HG03135 (cell line): ENCODE measurements around the gene MINDY1.

Experiments
- ATAC-seq: cut with Tn5 transposase; IDR thresholded peaks from one replicate; pipeline ENCODE4 v1.9.1; 2021; ENCODE audit warnings: mild to moderate bottlenecking, moderate library complexity; ENCODE audit not compliant: unreplicated experiment

Gene MINDY1

DNA sequence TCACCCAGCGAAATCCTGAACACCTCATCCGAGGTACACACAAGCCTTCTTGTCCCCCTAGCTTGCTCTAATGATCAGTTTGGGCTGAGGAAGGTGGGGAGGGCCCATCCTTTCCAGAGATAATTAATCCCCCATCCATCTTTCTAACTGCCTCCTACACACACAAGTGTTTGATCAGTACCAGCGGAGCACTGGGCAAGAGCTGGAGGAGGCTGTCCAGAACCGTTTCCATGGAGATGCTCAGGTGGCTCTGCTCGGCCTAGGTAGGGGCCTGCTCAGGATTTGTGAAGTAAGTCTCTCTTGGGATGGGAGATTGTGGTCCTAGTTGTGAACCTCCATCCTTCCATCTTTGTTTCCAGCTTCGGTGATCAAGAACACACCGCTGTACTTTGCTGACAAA lies 18.8 kb downstream of the MINDY1 start:
- ATAC-seq = no peak

DNA sequence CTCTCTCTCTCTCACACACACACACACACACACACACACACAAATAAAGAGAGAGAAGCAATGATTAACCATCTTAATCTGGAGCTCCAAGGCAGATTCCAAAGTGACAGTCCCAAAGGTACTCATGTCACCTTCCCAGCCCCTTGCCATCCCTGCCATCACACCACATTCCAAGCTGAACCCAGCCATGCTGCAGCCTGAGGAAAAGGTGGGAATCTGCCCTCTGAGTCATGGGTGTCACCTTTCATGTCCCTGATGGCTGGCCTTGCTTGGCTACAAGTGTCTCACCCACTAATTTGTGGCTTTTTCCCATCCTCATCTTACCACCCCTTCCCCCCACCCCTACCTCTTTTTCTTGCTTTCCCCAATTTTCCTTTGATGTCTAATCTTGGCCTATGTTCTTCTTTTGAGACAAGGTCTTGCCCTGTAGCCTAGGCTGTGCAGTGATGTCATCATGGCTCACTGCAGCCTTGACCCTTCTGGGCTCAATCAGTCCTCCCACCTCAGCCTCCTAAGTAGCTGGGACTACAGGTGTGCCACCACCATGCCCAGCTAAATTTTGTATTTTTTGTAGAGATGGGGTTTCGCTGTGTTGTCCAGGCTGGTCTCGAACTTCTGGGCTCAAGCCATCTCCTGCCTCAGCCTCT lies 21.4 kb downstream of the MINDY1 start:
- no peak for ATAC-seq

DNA sequence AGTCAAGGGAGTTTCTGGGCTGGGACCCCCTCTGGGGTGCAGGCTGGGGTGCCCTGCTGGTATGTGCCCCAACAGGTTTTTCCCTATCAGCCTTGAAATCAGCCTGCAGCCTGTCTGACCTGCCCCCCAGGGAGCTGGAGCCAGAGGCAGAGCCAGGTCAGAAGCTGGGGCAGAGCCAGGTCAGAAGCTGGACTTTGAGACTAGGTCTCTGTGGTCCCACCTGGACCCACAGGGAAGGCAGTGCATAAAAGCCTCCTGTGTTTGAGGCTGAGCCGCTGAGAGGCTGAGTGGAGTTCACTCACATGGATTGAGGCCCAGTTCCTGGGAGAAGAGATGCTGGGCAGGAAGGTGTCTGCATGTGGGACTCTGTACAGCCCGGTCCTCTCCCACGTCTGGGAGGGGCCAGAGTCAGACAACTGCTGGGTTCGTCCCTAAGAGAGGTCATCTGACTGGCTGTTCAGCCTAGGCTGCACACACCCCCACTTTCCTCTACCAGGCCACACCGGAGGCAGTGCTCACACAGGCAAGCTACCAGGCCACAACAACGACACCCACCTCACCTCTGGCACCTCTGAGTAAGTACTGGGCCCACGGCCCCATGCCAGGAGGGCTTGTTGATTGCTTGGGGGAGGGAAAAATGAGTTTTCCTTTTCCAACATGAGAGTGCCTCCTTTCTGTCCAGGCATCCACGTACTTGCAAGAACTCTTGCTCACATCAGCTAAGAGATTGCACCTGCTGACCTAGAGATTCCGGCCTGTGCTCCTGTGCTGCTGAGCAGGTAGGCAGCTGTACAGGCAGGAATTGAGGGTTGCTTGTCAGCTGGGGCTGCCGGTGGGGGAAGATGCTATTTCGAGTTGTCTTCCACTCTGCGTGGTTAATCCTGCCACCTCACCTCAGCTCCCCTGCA lies 24.6 kb downstream of the MINDY1 start, which contains the start of gene ANXA9:
ANXA9 (plus strand) TSS at position 488 of the 908 bp plus-strand sequence. CDS start 814 bp downstream, outside the sequence.
- no peak for ATAC-seq

DNA sequence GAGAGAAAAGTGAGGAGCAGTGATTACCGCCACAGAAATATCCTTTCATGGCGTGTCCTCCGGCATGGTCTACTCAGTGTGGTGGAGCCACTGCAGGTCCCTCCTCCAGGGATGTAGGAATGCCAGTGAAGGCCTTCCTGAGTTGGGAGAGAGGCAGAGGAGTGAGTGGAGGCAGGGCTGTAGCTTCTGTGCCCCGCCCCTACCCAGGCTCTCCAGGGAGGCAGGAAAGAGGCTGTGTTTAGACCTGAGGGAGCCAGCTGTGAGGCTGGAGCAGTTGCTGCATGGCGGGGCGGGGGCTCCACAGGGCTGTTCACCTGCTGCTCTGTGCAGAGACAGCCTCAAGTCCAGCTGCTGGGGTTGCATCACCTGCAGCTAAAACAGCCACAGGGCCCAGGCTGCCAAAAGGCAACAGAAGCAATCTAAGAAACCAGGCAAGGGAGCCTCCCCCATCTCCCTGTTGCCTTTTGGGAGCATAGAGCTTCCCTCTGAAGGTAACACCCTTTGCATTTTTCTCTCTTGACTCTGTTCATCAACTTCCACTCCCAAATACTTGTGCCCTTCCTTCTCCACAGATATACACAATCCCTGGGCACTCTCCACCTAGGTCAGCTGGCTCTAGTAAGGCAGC lies 25.4 kb downstream of the MINDY1 start:
- no peak for ATAC-seq

DNA sequence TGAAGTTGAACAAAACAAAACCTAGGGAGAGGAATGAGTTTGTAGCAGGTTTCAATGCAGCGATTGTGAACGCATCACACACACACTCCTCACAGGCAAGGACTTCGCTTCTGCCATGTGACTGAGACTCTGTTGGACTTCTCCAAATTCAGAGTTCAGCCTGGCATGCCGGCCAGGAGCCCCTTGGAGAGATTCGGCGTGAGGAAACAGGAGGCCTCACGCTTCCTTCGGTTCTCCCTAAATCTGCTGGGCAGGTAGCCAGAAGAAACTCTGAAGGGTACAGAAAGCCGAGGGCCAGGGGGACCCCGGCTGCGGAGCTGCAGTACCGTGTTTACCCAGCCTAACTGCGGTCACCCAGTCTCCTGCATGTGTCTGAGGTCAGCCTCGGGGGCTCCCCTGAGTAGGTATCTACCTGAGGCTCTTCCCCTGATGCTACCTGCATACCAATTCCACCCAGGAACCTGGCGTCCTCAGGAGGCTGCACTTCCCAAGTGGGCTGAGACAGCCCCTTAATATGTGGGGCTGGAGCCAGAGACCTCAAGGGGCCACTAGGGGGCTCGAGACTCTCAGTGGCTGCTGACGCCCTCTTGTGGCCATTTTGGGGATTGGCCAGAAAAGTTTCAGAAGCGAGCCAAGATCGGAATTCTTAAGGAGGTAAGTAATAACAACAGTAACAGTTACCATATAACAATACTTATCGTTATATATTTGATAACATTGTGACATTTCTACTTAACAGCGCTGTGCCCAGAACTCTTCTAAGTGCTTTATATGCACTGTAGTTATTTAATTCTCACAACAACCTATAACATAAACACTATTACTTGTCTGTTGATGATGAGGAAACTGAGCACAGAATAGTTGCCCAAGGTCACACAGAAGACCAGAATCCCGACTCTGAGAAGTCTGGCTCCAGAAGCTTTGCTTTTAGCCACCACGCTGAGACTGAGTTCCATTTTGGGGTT lies 27.3 kb downstream of the MINDY1 start:
- peak; percentile 53 for ATAC-seq

DNA sequence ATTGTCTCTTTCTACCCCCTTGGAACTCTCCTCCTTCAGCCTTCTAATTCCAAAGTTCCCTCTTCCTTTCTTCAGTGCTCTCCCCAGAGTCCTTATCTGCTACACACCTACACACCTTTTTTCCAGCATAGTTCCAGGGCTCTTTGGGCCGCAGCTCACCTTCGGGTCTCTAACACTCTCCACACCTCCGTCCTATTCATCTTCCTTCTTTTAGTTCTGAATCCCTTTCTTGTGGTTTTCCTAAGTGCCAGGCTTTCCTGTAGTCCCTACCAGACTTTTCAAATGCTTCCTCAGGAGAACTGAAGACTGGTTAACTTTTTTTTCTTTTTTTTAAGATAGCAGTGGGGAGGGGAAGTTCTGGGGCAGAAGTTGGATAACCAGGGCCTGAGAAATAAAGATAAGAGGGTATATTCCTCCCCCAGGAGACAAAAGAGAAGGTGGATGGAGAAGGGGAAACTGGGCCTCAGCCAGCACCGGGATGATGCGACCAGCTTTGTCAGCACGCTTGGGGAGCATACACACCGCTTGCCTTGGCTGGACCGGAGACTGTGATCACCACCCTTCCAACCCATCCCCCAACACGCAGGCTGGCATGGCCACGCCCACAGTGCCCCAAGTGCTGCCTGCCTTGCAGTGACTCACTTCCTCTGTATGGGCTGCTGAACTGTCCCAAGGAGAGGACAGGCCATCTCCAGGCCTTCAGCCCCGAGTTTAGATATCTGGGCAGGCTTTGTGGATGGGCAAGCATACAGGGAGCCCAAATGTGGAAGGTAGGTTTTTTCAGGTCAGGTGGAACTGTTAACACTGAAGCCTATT lies 29.6 kb downstream of the MINDY1 start:
- no peak for ATAC-seq

DNA sequence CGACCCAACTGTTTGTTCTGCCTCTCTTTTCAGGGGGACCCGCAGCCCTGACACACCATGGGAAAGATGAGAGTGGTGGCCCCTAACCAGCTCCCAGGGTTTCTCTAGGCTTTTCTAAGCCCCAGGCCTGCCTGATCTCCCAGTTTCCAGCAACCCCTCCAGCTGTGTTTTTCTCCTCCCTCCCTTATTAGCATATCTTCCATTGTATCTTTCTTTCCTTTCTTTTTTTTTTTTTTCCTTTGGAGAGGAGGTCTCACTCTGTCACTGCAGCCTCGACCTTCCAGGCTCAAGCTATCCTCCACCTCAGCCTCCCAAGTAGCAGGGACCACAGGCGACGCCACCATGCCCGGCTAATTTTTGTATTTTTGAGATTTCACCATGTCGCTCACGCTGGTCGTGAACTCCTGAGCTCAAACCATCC lies 30.3 kb downstream of the MINDY1 start:
- ATAC-seq = no peak

DNA sequence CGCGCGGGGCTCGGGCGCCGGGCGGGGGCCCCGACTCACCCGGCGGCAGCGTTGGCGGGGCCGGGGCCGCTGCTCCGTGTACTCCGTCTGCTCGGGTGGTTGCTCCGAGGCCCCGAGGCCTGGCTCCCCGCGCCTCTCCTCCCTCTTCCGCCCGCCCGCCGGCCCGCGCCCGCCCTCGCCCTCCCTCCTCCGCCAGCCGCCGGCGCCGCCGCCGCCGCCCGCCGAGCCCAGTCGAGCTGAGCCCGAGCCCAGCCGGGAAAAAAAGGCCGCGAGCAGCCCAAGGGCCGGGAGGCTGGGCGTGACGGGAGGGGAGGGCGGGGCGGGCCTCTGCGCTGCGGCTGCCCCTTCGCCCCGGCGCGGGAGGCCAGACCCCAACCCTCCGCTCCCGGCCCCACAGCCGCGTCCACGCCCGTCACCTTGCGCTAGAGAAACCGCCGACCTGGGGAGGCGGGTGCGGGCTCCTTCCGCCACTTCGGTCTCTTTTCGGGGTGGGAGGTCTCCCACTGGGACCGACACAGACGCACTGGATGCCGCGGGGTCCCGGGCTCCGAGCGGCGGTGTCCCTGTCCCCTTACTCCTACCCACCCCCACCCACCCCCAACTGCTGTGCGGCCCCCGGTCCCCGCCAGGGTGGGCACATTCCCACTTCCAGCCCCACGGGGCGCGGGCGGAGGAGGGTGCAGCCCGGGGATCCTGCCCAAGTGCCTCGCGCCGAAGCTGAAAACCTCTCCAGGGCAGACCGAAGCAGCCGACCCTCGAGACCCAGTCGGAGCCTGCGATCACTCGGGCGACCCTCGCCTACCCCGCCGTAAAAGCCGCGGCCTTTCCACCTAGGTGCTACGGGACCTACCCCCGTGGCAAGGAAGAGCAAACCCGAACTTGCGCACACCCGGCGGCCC lies 31.9 kb downstream of the MINDY1 start, which contains the start of gene CERS2:
CERS2 (minus strand) TSS at position 256 of the 899 bp plus-strand sequence. CDS start 5,745 bp downstream, outside the sequence.
- peak; percentile 46 for ATAC-seq

DNA sequence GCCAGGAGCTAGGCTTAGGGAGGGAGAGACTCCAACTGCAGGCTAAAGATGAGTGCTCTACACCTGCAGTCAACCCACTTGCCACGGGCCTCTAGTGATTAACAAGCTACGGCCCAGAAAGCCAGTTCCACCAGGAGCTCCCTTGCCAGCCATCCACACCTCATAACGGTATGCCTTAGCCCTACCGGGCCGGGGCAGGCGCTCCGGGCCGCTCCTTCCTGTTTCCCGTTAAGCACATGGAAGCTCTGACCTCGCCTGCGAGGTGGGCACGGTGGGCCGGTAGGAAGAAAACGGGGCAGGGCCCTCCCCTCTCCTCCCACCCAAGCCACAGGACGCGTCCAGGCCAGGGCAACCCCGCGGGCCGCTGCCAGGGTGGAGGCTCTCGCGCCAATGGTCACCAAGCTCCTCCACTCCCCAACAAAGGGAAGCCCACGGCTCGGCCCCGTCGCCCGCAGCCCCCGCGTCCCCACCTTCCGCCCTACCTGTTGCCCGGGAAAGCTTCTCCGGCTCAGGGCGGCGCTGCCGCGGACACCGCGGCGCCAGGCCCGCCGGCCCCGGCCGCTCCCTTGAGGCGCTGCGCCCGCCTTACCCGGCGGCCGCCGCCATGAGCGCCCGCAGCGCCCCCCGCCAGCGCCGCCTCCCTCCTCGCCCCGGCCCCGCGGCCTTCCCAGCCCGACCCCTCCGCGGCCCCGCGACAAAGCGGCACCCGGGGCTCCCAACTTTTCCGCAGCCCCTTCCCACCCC lies 32.7 kb downstream of the MINDY1 start:
- ATAC-seq = peak; percentile 33

DNA sequence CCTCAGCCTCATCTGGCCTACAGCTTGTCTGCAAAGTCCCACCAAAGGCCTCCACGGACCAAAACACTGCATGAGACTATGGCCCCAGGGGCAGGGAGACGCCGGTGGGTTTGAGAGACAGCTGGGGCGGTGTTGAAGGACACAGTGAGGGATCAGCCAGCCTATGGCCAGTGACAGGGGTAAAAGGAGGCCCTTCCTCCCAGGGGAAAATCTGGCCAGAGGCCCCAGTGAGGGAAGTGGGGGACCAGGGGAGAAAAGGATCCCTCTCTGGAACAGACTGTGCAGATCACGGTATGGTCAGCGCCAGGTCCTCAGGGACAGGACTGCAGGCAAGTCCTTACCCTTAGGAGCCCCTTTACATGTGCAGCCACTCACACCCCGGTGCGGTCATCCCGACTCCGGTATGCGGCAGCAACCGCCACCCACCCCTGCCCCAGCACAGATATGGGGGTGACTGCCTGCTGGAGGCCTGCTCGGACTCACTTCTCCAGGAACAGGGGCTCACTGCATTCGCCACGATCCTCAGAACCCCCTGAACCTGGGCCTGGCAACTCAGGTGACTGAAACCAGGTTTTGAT lies 33.4 kb downstream of the MINDY1 start:
- ATAC-seq = no peak

DNA sequence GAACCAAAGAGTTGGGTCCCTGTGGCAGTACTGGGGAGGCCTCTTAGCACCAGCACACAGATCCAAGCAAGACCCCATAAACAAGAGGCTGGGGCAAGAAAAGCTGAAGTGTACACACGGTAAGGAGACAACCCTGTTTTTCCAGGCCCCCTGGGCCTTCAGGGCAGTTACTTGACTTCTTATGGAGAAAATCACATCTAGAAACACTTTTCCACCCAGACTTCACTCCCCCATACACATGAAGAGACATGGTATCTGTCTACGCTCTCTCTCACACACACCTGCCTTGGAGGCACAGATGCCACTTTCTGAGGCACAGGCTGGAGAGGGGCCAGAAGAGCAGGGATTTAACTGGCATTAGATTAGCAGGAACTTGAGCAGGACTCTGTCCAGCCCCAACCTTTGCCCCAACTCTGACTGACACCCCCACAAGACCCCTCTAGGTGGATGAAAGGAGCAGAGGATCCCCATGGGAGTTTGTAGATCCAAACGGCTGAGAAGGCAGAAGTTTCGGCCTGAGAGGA lies 34.2 kb downstream of the MINDY1 start:
- no peak for ATAC-seq

DNA sequence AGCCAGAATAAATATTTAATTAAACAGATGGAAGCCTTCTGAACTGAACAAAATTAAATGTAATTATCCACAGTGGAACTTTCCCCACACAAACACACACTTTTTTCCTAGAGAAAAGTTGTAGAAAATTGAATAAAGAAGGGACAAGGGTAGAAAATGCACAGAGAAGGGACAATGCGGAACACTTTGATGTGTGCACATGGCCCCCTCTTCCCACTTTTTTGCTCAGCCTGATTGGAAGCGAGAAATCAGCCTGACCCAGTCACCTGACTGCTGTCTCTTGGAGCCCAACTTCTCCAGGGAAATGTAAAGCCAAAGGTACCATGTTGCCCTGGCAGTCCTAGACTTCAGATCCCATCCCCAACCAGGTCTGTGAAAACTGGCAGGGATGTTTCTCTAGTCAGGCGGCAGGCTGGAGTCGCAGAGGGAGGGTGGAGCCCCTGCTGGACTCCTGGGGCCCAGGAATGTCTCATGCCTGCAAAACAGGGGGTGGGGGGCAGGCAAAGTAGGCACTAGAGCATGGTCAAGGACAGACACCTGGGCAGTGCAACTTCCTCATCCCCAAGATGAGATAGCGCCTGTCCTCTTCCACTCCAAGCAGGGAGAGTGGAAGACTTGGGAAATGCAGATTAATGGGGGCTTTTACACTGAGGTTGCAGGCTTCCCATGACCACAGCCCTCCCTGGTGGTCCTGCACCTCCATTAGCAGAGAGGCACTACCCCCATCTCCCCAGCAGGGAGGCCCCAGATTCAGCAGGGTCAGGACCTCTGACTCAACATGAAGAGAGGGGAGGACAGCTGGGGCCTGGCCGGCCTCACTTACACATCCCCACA lies 34.9 kb downstream of the MINDY1 start:
- ATAC-seq = no peak

DNA sequence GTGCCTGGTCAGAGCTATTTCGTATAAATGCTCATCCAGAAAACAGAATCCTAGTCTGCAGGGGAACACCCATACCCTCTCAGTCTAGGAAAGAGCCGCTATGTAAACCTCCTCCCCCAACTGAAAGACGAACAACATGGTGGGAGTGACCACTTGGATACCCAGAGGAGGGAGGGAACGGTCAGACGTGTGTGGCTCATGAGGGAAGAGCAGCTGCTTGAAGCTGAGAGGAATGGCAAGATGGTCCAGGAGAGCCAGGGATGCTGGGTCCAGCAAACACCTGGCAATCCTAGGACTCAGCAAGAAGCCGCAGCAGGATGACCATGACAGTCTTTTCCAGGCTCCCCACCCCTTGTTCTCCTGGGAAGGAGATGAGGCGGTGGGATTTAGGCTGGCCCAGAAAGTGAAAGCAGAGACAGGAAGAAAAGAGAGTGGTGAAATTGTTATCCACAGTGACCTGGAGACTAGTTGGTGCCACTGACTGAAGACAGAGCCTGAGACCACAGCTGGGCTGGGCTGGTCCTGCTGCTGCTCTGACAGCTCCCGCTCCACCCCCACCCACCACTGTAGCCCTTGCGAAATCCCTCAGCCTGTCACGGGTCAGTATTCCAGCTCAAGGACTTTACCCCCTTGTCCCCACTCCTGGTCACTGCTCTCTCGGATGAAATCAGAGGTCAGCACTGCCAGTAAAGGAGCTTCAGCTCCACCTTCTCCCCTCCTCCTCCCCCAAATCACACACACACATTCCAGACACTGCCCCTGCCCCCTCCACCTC lies 35.7 kb downstream of the MINDY1 start:
- no peak for ATAC-seq

DNA sequence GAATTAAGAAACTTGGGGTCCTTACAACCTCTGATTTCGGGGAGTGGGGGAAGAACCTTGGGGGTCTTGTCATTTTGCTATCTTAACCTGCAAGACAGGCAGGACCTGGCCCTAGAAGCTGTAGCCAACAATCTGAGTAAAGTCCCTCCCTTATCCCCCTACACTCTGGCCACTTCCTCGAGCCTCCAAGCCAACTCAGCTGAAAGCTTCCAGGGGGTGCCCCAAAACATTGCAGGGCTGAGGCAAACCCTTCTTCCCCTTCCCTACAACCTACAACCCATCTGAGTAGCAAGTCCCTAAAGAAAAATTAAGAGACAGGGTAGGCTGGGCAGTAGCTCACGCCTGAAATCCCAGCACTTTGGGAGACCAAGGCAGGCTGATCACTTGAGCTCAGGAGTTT lies 37.1 kb downstream of the MINDY1 start:
- no peak for ATAC-seq

DNA sequence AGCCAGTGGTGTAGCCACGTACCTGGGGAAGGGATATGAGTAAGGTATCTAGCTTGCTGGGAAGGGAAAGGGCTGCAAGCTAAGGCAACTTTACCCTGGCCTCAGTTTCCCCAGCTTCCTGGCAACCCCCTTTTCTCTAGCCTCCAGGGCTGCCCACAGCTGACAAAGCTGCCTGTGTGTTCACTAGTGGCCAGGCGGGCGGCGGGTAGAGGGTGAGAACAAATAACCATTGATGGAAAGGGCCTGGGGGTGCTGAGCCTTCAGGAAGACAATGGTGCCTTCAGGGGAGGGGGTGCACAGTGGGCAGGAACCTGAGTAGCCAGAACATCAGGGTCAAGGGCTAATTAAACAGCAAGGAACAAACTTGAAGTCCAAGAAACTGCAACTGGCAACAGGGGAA lies 38.2 kb downstream of the MINDY1 start:
- no peak for ATAC-seq

DNA sequence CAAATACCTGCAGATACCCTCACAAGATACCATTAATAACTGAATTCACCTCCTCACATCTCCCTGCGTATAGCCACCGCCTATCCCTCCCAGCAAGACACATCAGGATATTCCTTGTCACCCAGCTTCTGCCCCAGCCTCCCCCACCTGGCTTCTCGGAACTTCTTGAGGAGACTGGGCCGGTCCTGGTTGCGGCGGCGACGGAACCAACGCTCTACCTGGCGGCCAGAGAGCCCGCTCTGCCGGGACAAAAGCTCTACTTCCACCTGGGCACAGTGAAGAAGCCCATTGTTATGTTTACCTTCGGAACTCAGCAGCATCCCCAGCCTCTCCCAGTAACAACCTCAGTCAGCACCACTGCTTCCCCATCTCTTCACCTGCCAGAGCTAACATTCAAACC lies 38.8 kb downstream of the MINDY1 start:
- no peak for ATAC-seq
